ENCODE data around the gene CPLX3.

Gene CPLX3, protein sequence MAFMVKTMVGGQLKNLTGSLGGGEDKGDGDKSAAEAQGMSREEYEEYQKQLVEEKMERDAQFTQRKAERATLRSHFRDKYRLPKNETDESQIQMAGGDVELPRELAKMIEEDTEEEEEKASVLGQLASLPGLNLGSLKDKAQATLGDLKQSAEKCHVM

DNA sequence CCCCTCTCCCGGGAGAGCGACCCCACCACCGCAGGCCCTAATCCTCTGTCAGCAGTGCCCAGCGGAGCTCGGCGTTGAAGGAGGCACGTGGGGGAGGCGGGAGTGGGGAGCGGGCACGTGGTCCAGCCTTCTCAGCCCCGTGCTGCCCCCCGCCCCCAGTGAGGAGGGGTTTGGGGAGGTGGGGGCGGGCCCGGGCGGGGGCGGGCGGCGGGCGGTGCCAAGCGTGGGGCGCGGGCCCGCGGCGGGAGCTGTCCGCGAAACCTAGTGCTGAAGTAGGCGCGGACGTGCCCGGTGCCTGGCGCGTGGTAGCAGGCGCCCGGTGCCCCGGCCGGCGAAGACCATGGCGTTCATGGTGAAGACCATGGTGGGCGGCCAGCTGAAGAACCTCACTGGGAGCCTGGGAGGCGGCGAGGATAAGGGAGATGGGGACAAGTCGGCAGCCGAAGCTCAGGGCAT is at the start of gene CPLX3:
CPLX3 (plus strand) TSS at position 264 of the 456 bp plus-strand sequence; CDS start at position 341, 77 bp downstream.
- Histone ChIP-seq H3K36me3 (ENCODE audit: low read depth) (no peaks in the 10 kb centered on the region), H3K4me3 (ENCODE audit: severe bottlenecking) (no peak within 1 kb of the TSS), H3K4me1 (ENCODE audit: insufficient read depth, poor library complexity, severe bottlenecking) (no peaks in the 10 kb centered on the region), H3K9me3 (ENCODE audit: severe bottlenecking) (no peaks in the 10 kb centered on the region), H3K27me3 (ENCODE audit: insufficient read depth, poor library complexity, severe bottlenecking) (peaks cover 27% of the 10 kb centered on the region), H3K27ac (ENCODE audit: poor library complexity, severe bottlenecking) (no peak within 1 kb of the TSS)
- TF ChIP-seq, protein P1, sequence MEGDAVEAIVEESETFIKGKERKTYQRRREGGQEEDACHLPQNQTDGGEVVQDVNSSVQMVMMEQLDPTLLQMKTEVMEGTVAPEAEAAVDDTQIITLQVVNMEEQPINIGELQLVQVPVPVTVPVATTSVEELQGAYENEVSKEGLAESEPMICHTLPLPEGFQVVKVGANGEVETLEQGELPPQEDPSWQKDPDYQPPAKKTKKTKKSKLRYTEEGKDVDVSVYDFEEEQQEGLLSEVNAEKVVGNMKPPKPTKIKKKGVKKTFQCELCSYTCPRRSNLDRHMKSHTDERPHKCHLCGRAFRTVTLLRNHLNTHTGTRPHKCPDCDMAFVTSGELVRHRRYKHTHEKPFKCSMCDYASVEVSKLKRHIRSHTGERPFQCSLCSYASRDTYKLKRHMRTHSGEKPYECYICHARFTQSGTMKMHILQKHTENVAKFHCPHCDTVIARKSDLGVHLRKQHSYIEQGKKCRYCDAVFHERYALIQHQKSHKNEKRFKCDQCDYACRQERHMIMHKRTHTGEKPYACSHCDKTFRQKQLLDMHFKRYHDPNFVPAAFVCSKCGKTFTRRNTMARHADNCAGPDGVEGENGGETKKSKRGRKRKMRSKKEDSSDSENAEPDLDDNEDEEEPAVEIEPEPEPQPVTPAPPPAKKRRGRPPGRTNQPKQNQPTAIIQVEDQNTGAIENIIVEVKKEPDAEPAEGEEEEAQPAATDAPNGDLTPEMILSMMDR (IDR thresholded peaks at IDR 0.05; ENCODE audit: poor library complexity, severe bottlenecking) = no peak
- ATAC-seq (ENCODE audit: low read depth) (0 out of 3 replicates have a peak, but pooled peaks have one; percentile 7), DNase-seq (ENCODE audit: low spot score) (no peak)

DNA sequence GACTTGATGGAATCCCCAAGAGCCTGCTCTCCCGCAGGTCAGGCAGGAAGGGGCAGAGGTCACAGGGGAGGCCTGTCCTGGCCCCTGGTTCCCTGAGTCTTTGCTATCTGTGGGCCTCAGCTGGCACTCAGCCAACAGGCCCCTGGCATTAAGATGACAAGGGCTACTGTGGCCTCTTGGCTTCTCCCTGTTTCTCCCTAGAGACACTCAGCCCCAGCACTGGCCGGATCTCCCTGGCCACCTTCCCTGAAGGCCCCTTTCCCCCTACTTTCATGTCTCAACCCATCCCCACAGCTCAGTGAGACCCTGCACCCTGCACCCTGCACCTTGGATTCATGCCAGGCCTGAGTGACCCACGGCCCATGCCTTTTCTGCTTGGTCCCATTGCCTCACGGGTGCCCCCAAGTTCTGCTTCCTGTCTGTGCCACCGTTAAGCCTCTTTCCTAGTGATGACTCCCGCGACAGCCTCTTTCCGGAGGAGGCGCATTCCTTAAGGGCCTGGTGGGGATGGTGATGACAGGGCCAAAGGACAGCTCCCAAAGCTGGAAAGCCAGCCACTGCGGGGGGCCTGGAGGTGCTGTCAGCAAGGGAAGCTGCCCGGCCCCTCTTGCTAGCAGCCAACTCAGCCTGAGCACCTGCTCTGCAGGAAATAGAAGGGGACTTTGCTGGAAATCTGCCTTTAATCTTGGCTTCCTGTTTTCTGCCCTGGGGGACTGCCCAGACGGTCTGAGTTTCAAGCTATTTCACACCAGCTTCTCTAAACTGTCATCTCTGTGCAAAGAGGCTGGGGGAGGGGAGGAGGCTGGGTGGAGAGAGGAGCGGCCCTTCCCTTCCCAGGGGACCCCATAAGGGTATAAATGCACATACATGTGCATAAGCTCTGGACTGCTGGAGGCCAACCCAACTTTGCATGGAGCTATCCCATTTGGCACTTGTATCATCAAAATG is 49.3 kb upstream of the CPLX3 start:
- TF ChIP-seq, protein P1 (IDR thresholded peaks at IDR 0.05; ENCODE audit: poor library complexity, severe bottlenecking) = no peak
- Histone ChIP-seq H3K9me3 (ENCODE audit: severe bottlenecking) (no peaks in the 10 kb centered on the region), H3K27me3 (ENCODE audit: insufficient read depth, poor library complexity, severe bottlenecking) (no peaks in the 10 kb centered on the region), H3K4me1 (ENCODE audit: insufficient read depth, poor library complexity, severe bottlenecking) (peaks cover 9% of the 10 kb centered on the region), H3K4me3 (ENCODE audit: severe bottlenecking) (no peak overlapping the region), H3K27ac (ENCODE audit: poor library complexity, severe bottlenecking) (no peak overlapping the region), H3K36me3 (ENCODE audit: low read depth) (no peaks in the 10 kb centered on the region)
- ATAC-seq (ENCODE audit: low read depth) (no peak), DNase-seq (ENCODE audit: low spot score) (peak; percentile 66)

DNA sequence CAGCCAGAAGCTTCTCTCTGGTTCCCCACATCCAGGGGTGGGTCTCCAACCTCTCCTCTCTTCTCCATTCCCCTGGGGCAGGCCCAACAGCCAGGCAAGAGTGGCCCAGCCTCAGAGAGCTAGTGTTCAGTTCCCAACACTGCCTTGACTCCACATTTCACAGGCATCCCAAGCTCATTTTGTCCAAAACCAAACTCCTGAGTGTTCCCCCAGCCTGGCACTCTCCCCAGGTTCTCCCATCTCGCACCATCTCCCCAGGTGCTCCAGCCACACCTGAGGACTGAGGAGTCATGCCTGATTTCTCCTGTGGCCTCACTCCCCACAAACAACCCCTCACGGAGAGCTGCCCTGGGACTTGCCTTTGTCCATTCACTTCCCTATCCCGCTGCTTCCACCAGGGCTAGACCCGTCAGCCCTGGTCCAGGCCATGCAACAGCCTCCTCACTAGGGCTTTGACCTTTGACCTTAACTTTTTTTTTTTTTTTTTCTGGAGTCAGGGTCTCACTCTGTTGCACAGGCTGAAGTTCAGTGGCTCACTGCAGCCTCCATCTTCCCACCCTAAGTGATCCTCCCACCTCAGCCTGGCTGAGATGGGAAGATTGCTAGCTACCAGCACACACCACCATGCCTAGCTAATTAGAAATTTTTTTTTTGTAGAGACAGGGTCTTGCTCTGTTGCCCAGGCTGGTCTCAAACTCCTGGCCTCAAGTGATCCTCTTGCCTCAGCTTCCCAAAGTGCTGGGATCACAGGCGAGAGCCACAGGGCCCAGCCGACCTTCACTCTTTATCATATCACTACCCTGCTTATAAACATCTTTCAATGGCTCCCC is 48.4 kb upstream of the CPLX3 start:
- TF ChIP-seq, protein P1 (IDR thresholded peaks at IDR 0.05; ENCODE audit: poor library complexity, severe bottlenecking) = no peak
- peaks cover 9% of the 10 kb centered on the region for H3K4me1 ChIP-seq (ENCODE audit: insufficient read depth, poor library complexity, severe bottlenecking)
- no peaks in the 10 kb centered on the region for H3K9me3 ChIP-seq (ENCODE audit: severe bottlenecking)
- no peak for DNase-seq (ENCODE audit: low spot score)
- H3K27me3 ChIP-seq (ENCODE audit: insufficient read depth, poor library complexity, severe bottlenecking) = no peaks in the 10 kb centered on the region
- H3K36me3 ChIP-seq (ENCODE audit: low read depth) = no peaks in the 10 kb centered on the region
- no peak overlapping the region for H3K4me3 ChIP-seq (ENCODE audit: severe bottlenecking)
- H3K27ac ChIP-seq (ENCODE audit: poor library complexity, severe bottlenecking) = no peak overlapping the region
- no peak for ATAC-seq (ENCODE audit: low read depth)

DNA sequence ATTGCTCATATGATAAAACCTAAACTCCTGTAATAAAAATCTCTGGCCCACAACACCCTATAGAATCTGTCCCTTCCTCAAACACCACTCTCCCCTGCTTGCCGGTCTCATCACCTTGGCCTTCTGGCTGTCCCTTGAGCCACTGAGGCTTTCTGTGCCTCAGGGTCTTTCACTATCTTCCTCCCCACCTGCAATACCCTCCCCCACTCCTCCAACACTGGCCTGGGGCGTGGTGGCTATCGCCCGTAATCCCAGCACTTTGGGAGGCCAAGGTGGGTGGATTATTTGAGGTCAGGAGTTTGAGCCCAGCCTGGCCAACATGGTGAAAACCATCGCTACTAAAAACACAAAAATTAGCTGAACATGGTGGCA is 47.8 kb upstream of the CPLX3 start:
- ATAC-seq (ENCODE audit: low read depth) = no peak
- peaks cover 14% of the 10 kb centered on the region for H3K4me1 ChIP-seq (ENCODE audit: insufficient read depth, poor library complexity, severe bottlenecking)

More for the DNA sequence above, 47.8 kb upstream of the CPLX3 start:
- Histone ChIP-seq H3K36me3 (ENCODE audit: low read depth) (no peaks in the 10 kb centered on the region), H3K27me3 (ENCODE audit: insufficient read depth, poor library complexity, severe bottlenecking) (no peaks in the 10 kb centered on the region), H3K4me3 (ENCODE audit: severe bottlenecking) (no peak overlapping the region), H3K27ac (ENCODE audit: poor library complexity, severe bottlenecking) (no peak overlapping the region), H3K9me3 (ENCODE audit: severe bottlenecking) (no peaks in the 10 kb centered on the region)
- no peak for DNase-seq (ENCODE audit: low spot score)
- TF ChIP-seq, protein P1 (IDR thresholded peaks at IDR 0.05; ENCODE audit: poor library complexity, severe bottlenecking) = no peak
